Measurements from ENCODE around the gene B3GALT6.
"Not testable (repeated sequence)": the region's sequence is repeated elsewhere in the genome, so short reads cannot be mapped to it uniquely, and the experiment has no call there.

B3GALT6 gene

GRCh38 chr1:1244192-1244811 lies 12.3 kb downstream of the B3GALT6 start:
- DNase-seq (ENCODE audit: low read depth in 2 of 2), result no peak

GRCh38 chr1:1245178-1245816 lies 13.3 kb downstream of the B3GALT6 start:
- no peak for DNase-seq (ENCODE audit: low read depth in 2 of 2)

GRCh38 chr1:1245817-1246576 lies 14.0 kb downstream of the B3GALT6 start:
- DNase-seq (ENCODE audit: low read depth in 2 of 2), result no peak

GRCh38 chr1:1246577-1247340 lies 14.7 kb downstream of the B3GALT6 start, which contains the start of gene C1QTNF12:
Gene C1QTNF12, minus strand, starts transcription at chr1:1246722. Its CDS starts 32 bp downstream, at chr1:1246690.
- DNase-seq (ENCODE audit: low read depth in 2 of 2), result no peak

- DNase-seq (ENCODE audit: low read depth in 2 of 2), result no peak
These were observed 15.4 kb downstream of the B3GALT6 start for GRCh38 chr1:1247341-1247913.

- DNase-seq (ENCODE audit: low read depth in 2 of 2), result not testable (repeated sequence)
These were observed 16.2 kb downstream of the B3GALT6 start for GRCh38 chr1:1248009-1248913.

- DNase-seq (ENCODE audit: low read depth in 2 of 2), result peak; percentile 42
These were observed 18.8 kb downstream of the B3GALT6 start for GRCh38 chr1:1250786-1251284.

GRCh38 chr1:1253314-1253713 lies 21.3 kb downstream of the B3GALT6 start:
- DNase-seq (ENCODE audit: low read depth in 2 of 2), result no peak

- DNase-seq (ENCODE audit: low read depth in 2 of 2), result no peak
These were observed 22.1 kb downstream of the B3GALT6 start for GRCh38 chr1:1253972-1254666.

- DNase-seq (ENCODE audit: low read depth in 2 of 2), result no peak
These were observed 22.6 kb downstream of the B3GALT6 start for GRCh38 chr1:1254667-1254998.

GRCh38 chr1:1255078-1255477 lies 23.0 kb downstream of the B3GALT6 start:
- no peak for DNase-seq (ENCODE audit: low read depth in 2 of 2)

- no peak for DNase-seq (ENCODE audit: low read depth in 2 of 2)
These were observed 23.6 kb downstream of the B3GALT6 start for GRCh38 chr1:1255611-1256010.

- no peak for DNase-seq (ENCODE audit: low read depth in 2 of 2)
These were observed 25.2 kb downstream of the B3GALT6 start for GRCh38 chr1:1256956-1257871.

GRCh38 chr1:1259119-1259488 lies 27.1 kb downstream of the B3GALT6 start:
- DNase-seq (ENCODE audit: low read depth in 2 of 2), result no peak

GRCh38 chr1:1259540-1259939 lies 27.5 kb downstream of the B3GALT6 start:
- no peak for DNase-seq (ENCODE audit: low read depth in 2 of 2)

- no peak for DNase-seq (ENCODE audit: low read depth in 2 of 2)
These were observed 28.0 kb downstream of the B3GALT6 start for GRCh38 chr1:1259951-1260600.

GRCh38 chr1:1260843-1261560 lies 29.0 kb downstream of the B3GALT6 start:
- no peak for DNase-seq (ENCODE audit: low read depth in 2 of 2)

GRCh38 chr1:1262071-1262470 lies 30.0 kb downstream of the B3GALT6 start:
- no peak for DNase-seq (ENCODE audit: low read depth in 2 of 2)
